Mesothelial cell of epicardium (in vitro differentiated cells): ENCODE results near the gene FOXP1. TPM values are rescaled to one million over a fixed set of nuclear protein-coding genes. Genes with fewer than 3 reads are reported as not detected.

Experiments
- DNase-seq, 2 experiments: peaks; one replicate each; pipeline ENCODE4 v3.0.0; 2021; ENCODE audit warnings: low spot score in 2 of 2; ENCODE audit not compliant: unreplicated experiment in 2 of 2
- H3K27ac Mint-ChIP-seq: 2 replicates; pipeline ENCODE4 v1.8.0; 2021; ENCODE audit warnings: mixed read lengths
- H3K27me3 Mint-ChIP-seq: 2 replicates; pipeline ENCODE4 v1.8.0; 2021; ENCODE audit warnings: low read depth, mixed read lengths
- H3K36me3 Mint-ChIP-seq: 2 replicates; pipeline ENCODE4 v1.8.0; 2021; ENCODE audit warnings: mixed read lengths
- H3K4me1 Mint-ChIP-seq: 2 replicates; pipeline ENCODE4 v1.8.0; 2021; ENCODE audit warnings: mixed read lengths
- H3K4me3 Mint-ChIP-seq: 2 replicates; pipeline ENCODE4 v1.8.0; 2021; ENCODE audit warnings: mild to moderate bottlenecking, moderate library complexity, mixed read lengths
- H3K9me3 Mint-ChIP-seq: 2 replicates; pipeline ENCODE4 v1.8.0; 2021; ENCODE audit warnings: mixed read lengths
- total RNA-seq: library from RNA; stranded (reverse); gene quantifications from 3 replicates; pipeline ENCODE4 v1.2.1, GENCODE V29; 2021
- TF ChIP-seq, protein P1 (sequence below): fragments of 200-600 bp; sonication (generic); IDR thresholded peaks from one replicate; pipeline ENCODE4 v1.5.0; 2021; ENCODE audit warnings: antibody characterized with exemption; ENCODE audit not compliant: unreplicated experiment

The FOXP1 gene
- total RNA-seq, 1 donor from 2014 or later = 187 TPM

DNA sequence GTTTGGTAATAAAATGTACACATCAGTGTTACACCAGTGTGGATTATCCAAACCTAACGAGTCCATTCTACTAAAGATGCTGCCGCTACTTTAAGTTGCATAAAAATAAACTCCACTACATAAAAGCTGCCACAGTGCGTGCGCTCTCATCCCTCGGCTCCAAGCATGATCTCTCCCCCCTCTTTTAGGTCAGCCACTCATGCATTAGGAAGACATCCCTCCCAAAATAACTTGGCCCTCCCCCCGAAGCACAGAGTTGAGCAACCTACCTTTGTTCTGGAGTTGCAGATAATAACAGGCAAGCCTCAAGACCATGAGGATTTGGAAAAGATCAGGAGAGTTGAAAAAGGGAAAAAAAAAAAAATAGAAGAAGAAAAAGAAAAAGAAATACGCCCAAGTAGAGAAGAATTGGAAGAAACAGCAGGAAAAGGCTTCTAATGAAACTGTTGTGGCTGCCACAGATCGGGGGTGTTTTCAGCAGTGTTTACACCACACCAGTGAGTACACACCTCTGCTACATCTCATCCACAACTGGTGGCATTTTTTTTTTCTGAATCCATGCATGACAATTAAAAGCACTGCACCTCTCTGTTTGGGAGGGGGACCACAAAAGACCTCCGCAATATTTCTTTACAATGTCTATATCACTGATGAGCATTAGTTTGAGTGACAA is 339.2 kb downstream of the FOXP1 start:
- TF ChIP-seq, protein P1, sequence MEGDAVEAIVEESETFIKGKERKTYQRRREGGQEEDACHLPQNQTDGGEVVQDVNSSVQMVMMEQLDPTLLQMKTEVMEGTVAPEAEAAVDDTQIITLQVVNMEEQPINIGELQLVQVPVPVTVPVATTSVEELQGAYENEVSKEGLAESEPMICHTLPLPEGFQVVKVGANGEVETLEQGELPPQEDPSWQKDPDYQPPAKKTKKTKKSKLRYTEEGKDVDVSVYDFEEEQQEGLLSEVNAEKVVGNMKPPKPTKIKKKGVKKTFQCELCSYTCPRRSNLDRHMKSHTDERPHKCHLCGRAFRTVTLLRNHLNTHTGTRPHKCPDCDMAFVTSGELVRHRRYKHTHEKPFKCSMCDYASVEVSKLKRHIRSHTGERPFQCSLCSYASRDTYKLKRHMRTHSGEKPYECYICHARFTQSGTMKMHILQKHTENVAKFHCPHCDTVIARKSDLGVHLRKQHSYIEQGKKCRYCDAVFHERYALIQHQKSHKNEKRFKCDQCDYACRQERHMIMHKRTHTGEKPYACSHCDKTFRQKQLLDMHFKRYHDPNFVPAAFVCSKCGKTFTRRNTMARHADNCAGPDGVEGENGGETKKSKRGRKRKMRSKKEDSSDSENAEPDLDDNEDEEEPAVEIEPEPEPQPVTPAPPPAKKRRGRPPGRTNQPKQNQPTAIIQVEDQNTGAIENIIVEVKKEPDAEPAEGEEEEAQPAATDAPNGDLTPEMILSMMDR = no peak
- H3K4me3 Mint-ChIP-seq = peak overlapping the region; percentile 50
- no peaks in the 10 kb centered on the region for H3K9me3 Mint-ChIP-seq
- peaks cover 77% of the 10 kb centered on the region for H3K4me1 Mint-ChIP-seq
- H3K27ac Mint-ChIP-seq = peak overlapping the region; percentile 79
- DNase-seq = no peak
- H3K36me3 Mint-ChIP-seq = peaks cover 3% of the 10 kb centered on the region
- no peaks in the 10 kb centered on the region for H3K27me3 Mint-ChIP-seq

DNA sequence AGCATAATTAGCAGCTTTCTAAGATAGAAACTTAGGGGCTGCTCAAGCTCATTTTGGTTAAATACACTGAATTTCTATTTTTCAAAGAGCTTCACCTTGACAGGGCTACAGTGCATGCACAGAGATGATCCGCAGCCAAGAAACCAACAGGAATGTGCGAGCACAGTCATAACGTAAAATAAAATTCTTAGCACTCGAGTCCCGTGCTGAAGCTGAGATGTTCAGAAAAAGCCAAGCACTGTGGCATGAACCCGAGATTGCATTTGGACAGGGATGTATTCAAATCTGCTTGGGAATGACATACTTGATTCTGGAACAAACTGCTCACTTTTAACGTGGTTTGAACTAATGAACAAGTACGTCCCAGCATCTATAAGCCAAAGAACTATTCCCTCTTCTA is 340.3 kb downstream of the FOXP1 start:
- Mint-ChIP-seq H3K36me3 (peaks cover 3% of the 10 kb centered on the region), H3K4me3 (no peak overlapping the region), H3K27ac (peak overlapping the region; percentile 52), H3K9me3 (no peaks in the 10 kb centered on the region), H3K4me1 (peaks cover 81% of the 10 kb centered on the region), H3K27me3 (no peaks in the 10 kb centered on the region)
- TF ChIP-seq, protein P1 = no peak
- no peak for DNase-seq

- TF ChIP-seq, protein P1 = no peak
- no peak overlapping the region for H3K4me3 Mint-ChIP-seq
Observed at GRCh38 chr3:71241981-71242560, 341.5 kb downstream of the FOXP1 start.

DNA sequence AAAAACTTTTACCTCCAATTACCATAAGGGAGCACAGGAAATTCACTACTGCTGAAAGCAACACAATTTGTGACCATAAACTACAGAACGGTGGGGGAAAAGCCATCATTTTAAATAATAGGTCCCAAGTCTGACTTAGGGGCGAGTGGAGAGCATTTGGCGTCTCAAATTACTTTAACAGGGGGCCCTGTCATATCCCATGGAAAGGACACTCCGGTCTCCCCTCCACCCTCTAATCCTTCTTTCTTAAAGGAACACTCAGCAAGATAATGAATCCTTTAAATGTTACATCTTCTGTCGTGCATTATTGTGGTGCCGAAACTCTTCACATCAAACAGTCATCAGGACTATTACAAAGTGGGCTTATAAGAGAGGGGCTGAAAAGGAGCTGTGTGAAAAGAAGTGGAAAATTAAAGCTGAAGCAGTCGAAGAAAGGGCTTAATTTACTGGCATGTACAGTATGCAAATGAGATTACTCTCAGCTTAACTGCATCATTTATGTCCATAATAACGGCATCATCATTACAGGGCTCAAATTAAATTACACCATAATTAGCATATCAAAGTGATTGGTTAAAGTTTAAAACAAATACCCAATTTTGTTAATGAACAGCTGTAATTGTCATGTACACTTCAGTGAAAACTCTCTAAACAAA is 342.2 kb downstream of the FOXP1 start:
- Mint-ChIP-seq H3K4me3 (no peak overlapping the region), H3K4me1 (peaks cover 71% of the 10 kb centered on the region), H3K36me3 (peaks cover 5% of the 10 kb centered on the region), H3K27ac (peak overlapping the region; percentile 45), H3K9me3 (no peaks in the 10 kb centered on the region), H3K27me3 (no peaks in the 10 kb centered on the region)
- TF ChIP-seq, protein P1 = no peak
- no peak for DNase-seq

More at GRCh38 chr3:71241981-71242560, 341.5 kb downstream of the FOXP1 start:
- H3K9me3 Mint-ChIP-seq = no peaks in the 10 kb centered on the region
- no peaks in the 10 kb centered on the region for H3K27me3 Mint-ChIP-seq
- peak overlapping the region; percentile 19 for H3K27ac Mint-ChIP-seq
- H3K4me1 Mint-ChIP-seq = peaks cover 78% of the 10 kb centered on the region
- H3K36me3 Mint-ChIP-seq = peaks cover 3% of the 10 kb centered on the region
- DNase-seq = no peak

DNA sequence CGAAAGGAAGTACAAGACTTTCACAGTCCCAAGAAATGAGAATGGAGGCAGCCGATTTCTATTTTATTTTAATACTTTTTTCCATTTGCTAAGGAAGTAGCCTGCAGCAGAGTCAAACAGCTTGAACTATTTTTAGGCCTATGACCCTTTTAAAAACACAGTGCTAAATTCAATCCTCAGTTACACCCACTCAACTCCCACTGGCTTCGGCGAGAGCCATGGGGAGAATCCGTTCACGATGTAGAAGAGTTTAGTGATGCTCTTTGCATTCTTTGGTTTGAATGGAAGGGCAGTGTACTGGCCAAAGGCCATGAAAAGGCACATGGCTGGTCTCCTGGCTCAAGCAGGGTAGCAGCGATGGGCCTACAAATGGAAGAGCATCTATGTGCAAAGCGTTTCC is 343.5 kb downstream of the FOXP1 start:
- H3K4me1 Mint-ChIP-seq = peaks cover 59% of the 10 kb centered on the region
- no peaks in the 10 kb centered on the region for H3K9me3 Mint-ChIP-seq
- TF ChIP-seq, protein P1 = no peak
- H3K4me3 Mint-ChIP-seq = no peak overlapping the region
- no peaks in the 10 kb centered on the region for H3K27me3 Mint-ChIP-seq
- no peak for DNase-seq
- H3K27ac Mint-ChIP-seq = peak overlapping the region; percentile 86
- peaks cover 7% of the 10 kb centered on the region for H3K36me3 Mint-ChIP-seq
